ENCODE data around the gene MAGI1. TPM values are rescaled to one million over a fixed set of nuclear protein-coding genes. Genes with fewer than 3 reads are reported as not detected.

The MAGI1 gene
- total and polyA plus RNA-seq, 2 donors (not counting 1 experiment from before 2014, with no cell fraction given): 0.10 to 0.22 TPM

- H3K36me3 ChIP-seq (replicated peaks in 1 of 2; ENCODE audit: control extremely low read depth in 1 of 2, control insufficient read depth in 1 of 2, extremely low read depth in 1 of 2, insufficient read depth in 2 of 2, low read length in 1 of 2): no peaks in the 10 kb centered on the region
- CTCF ChIA-PET: no interaction called here
- no peaks in the 10 kb centered on the region for H4K20me1 ChIP-seq (ENCODE audit: control insufficient read depth, insufficient read depth, low read length, poor library complexity, severe bottlenecking)
- no peaks in the 10 kb centered on the region for H3K27me3 ChIP-seq (replicated peaks in 1 of 4; ENCODE audit: control extremely low read depth in 1 of 4, control insufficient read depth in 3 of 4, insufficient read depth in 4 of 4, low read length in 3 of 4)
- H3K79me2 ChIP-seq (ENCODE audit: control insufficient read depth, insufficient read depth, low read length): no peaks in the 10 kb centered on the region
- Mint-ChIP-seq H3K4me1 (no peaks in the 10 kb centered on the region), H3K9me3 (ENCODE audit: insufficient read depth) (no peaks in the 10 kb centered on the region), H3K4me3 (no peak overlapping the region), H3K27me3 (no peaks in the 10 kb centered on the region), H3K27ac (no peak overlapping the region)
- H3K4me1 ChIP-seq (ENCODE audit: control insufficient read depth in 2 of 2, insufficient read depth in 2 of 2, low read length in 2 of 2): no peaks in the 10 kb centered on the region
- no peak overlapping the region for H3K4me3 ChIP-seq (ENCODE audit: control extremely low read depth in 1 of 5, extremely low read depth in 1 of 5, insufficient read depth in 1 of 5, low read depth in 2 of 5, low read length in 4 of 5)
- 84% methylated on average over 4 of the region's 4 CpGs for WGBS (ENCODE audit: insufficient coverage)
- H3K9ac ChIP-seq (ENCODE audit: low read length): no peak overlapping the region
- no peak overlapping the region for H3K4me2 ChIP-seq (replicated peaks; ENCODE audit: low read depth, low read length, poor library complexity, severe bottlenecking)
- no peak for ATAC-seq (ENCODE audit: low read depth)
- POLR2A ChIA-PET: no interaction called here
- peaks cover 0 to 4% (median 0%) of the 10 kb centered on the region in 3 donors for H3K9me3 ChIP-seq (ENCODE audit: control extremely low read depth in 1 of 3, control insufficient read depth in 2 of 3, insufficient read depth in 1 of 3, low read length in 2 of 3)
- intact Hi-C loops (cut with micrococcal nuclease): no loop called here
- H2AFZ ChIP-seq (ENCODE audit: insufficient read depth, low read depth, low read length, poor library complexity, severe bottlenecking): no peak overlapping the region
- H3K27ac ChIP-seq (ENCODE audit: low read length in 2 of 2): no peak overlapping the region
- DNase-seq: no peak
- TF ChIP-seq CTCF (IDR thresholded peaks at IDR 0.05) (no peak), EZH2 (IDR thresholded peaks at IDR 0.05; ENCODE audit: borderline replicate concordance, insufficient read depth, low read depth, low read length, poor library complexity, severe bottlenecking) (no peak)
Measured at GRCh38 chr3:65979731-65980130, 59.0 kb downstream of the MAGI1 start.

- intact Hi-C loops (cut with micrococcal nuclease): no loop called here
- POLR2A ChIA-PET: no interaction called here
- Histone ChIP-seq H3K9ac (ENCODE audit: low read length) (no peak overlapping the region), H3K36me3 (replicated peaks in 1 of 2; ENCODE audit: control extremely low read depth in 1 of 2, control insufficient read depth in 1 of 2, extremely low read depth in 1 of 2, insufficient read depth in 2 of 2, low read length in 1 of 2) (no peaks in the 10 kb centered on the region), H3K4me3 (ENCODE audit: control extremely low read depth in 1 of 5, extremely low read depth in 1 of 5, insufficient read depth in 1 of 5, low read depth in 2 of 5, low read length in 4 of 5) (no peak overlapping the region), H3K4me2 (replicated peaks; ENCODE audit: low read depth, low read length, poor library complexity, severe bottlenecking) (no peak overlapping the region), H3K79me2 (ENCODE audit: control insufficient read depth, insufficient read depth, low read length) (no peaks in the 10 kb centered on the region), H3K27me3 (replicated peaks in 1 of 4; ENCODE audit: control extremely low read depth in 1 of 4, control insufficient read depth in 3 of 4, insufficient read depth in 4 of 4, low read length in 3 of 4) (no peaks in the 10 kb centered on the region), H3K27ac (ENCODE audit: low read length in 2 of 2) (no peak overlapping the region), H3K9me3 (ENCODE audit: control extremely low read depth in 1 of 3, control insufficient read depth in 2 of 3, insufficient read depth in 1 of 3, low read length in 2 of 3) (peaks cover 0 to 6% (median 0%) of the 10 kb centered on the region in 3 donors), H2AFZ (ENCODE audit: insufficient read depth, low read depth, low read length, poor library complexity, severe bottlenecking) (no peak overlapping the region), H3K4me1 (ENCODE audit: control insufficient read depth in 2 of 2, insufficient read depth in 2 of 2, low read length in 2 of 2) (no peaks in the 10 kb centered on the region), H4K20me1 (ENCODE audit: control insufficient read depth, insufficient read depth, low read length, poor library complexity, severe bottlenecking) (no peaks in the 10 kb centered on the region)
- CTCF ChIA-PET: no interaction called here
- 69% methylated on average over 6 of the region's 6 CpGs for WGBS (ENCODE audit: insufficient coverage)
- DNase-seq (no peak), ATAC-seq (ENCODE audit: low read depth) (no peak)
- TF ChIP-seq EZH2 (IDR thresholded peaks at IDR 0.05; ENCODE audit: borderline replicate concordance, insufficient read depth, low read depth, low read length, poor library complexity, severe bottlenecking) (no peak), CTCF (IDR thresholded peaks at IDR 0.05) (no peak)
- Mint-ChIP-seq H3K4me3 (no peak overlapping the region), H3K27me3 (no peaks in the 10 kb centered on the region), H3K9me3 (ENCODE audit: insufficient read depth) (no peaks in the 10 kb centered on the region), H3K27ac (no peak overlapping the region), H3K4me1 (no peaks in the 10 kb centered on the region)
Measured at GRCh38 chr3:65979162-65979561, 59.6 kb downstream of the MAGI1 start.
